Left hindlimb (tissue), 1 donor: ENCODE data around the gene NTNG1.

Source experiments
- DNase-seq: peaks from one replicate; pipeline ENCODE4 v3.0.0-alpha.2; 2018

The NTNG1 gene

DNA sequence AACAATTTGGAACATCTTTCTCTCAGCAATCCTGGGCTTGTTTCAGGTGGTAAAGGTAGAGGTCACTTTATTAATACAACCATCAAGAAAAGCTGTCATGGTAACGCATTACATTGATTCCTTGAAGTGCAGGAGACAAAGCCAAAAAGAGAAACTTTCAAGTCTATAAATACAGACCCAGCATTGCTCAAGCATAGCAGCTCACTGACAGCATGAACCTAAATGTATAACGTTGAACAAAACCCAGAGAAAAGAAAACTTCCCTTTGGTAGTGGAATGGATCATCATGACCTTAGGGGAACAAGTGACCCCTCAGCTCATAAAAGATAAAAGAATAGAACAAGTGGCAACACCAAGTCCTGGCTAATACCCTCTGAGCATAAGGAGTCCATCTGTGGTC lies 332.2 kb downstream of the NTNG1 start:
- no peak for DNase-seq

DNA sequence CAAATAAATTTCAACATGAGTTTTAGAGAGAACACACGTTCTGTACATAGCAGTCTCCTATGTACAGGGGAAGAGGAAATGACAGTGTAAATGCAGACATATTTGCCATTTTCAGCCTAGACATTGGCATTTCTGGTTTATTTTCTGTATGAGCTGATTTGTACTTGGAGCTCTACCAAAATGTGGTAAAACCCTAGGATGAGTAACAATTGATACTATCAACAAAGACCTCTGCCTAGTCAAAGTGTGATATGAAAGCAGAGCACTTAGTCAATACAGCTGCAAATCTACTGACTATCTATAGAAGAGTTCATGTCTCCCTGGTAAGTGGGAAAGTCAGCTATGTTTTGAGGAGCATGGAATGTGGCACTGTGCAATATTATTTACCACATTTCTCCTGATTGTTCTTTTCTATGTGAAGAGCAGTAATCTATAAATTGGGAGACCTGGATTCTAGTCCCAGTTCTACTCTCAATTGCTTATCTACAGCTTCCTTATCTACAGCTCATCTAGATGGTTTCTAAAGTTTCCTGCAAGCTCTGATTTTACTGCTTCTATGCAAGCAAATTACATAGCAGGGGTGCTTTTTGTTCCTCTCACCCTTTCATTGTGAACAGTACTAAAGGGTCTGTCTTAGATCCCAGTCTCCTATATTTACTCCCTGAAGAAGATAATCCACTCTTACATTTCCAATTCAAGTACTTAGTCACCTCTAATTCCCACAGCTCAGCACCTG lies 334.2 kb downstream of the NTNG1 start:
- DNase-seq = no peak

DNA sequence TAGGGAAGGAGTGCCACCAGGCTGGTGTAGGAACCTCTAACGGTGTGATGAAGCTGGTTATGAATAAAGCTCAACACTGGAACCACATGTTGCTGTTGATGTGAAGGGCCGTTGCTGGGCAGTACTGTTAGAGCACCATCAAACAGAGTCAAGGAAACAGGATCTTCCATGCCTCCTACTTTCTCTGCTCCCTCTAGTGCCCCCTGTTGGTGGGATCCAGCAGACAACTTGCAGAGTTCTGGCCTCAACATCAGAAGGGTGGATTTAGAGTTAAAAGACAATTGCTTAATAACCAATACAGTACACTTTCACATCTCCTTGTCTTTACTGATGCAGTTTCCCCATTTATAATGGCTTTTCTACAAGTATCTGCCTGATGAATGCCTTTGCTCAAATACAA lies 336.4 kb downstream of the NTNG1 start:
- DNase-seq = no peak

DNA sequence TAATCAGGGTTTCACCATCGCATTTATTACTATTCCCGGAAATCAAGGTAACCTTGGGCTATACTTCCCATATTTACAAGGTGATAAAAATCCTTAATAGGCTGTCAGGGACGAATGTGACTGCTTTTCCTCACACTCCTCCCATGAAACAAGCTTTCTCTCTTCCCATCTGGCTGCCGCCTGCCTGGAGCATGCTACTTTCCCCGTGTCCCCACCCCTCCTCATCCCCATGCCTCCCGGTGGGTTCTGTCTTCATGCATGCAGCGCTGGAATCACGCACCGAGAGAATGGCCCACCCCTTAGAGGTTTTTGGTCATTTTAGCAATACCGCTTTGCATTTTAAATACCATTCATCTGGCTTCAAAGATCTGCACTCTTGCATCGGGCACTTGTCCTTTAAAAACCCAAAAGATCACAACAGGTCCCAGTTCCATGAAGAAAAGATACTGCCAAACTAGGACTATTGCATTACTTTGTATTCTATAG lies 339.1 kb downstream of the NTNG1 start:
- DNase-seq = no peak

DNA sequence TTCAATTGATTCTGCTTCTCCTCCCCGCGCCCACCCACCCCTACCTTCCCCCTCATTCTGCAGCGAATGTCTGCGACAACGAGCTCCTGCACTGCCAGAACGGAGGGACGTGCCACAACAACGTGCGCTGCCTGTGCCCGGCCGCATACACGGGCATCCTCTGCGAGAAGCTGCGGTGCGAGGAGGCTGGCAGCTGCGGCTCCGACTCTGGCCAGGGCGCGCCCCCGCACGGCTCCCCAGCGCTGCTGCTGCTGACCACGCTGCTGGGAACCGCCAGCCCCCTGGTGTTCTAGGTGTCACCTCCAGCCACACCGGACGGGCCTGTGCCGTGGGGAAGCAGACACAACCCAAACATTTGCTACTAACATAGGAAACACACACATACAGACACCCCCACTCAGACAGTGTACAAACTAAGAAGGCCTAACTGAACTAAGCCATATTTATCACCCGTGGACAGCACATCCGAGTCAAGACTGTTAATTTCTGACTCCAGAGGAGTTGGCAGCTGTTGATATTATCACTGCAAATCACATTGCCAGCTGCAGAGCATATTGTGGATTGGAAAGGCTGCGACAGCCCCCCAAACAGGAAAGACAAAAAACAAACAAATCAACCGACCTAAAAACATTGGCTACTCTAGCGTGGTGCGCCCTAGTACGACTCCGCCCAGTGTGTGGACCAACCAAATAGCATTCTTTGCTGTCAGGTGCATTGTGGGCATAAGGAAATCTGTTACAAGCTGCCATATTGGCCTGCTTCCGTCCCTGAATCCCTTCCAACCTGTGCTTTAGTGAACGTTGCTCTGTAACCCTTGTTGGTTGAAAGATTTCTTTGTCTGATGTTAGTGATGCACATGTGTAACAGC lies 339.9 kb downstream of the NTNG1 start:
- DNase-seq = peak; percentile 35

GRCh38 chr1:107481756-107482384 lies 341.0 kb downstream of the NTNG1 start:
- no peak for DNase-seq

DNA sequence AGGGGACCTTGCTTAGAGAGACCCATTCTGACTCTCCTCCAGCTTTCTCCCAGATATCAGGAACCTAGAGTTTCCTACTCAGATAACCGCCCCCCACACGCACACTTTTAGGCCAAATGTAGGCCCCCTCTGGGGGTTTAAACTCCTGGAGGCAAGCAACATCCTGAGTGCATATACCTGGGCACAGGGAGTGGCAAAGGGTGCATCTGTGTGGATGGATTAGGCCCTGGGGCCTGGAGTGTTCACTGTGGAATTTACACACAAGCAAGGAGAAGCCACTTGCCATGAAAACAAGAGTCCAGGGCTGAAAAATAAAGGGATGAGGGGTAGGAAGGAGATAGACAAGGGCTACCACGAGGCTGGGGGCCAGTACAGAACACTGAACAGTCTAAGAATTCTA lies 343.1 kb downstream of the NTNG1 start:
- DNase-seq = no peak

DNA sequence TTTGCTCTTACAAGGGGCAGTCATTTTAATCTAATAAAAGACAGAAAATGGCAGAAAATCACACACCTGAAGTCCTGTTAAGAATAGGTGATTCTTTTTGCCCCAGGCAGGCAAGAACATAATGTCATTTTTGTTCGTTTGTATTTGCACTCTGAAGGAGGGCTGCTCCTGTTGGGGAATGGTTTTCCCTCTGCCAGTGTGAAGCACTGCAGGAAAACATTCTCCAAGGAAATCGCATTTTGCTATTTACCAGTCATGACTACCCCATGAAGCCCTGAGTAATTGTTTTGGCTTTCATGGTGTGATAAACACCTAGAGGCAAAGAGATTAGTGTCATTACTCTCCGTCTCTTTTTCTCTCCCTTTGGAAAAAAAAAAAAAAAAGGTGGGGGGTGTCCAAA lies 345.5 kb downstream of the NTNG1 start:
- DNase-seq = no peak

DNA sequence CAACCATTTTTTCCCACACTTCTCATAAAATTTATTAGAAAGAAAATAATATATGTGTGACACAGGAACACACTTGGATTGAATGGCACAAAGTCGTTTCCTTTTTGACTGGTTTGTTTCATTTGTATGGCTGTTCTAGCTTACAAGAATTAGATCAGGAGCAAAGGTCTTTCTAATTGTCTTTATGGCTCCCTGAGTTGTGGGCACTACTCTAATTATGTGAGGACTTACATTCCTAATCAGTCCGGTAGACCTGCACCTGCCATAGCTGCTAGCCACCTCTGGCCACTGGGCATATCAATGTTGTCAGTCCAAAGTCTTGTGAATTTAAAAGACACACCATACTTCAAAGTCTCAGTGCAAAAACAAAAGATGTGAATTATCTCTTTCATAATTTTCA lies 346.7 kb downstream of the NTNG1 start:
- DNase-seq = no peak

GRCh38 chr1:107491582-107491981 lies 350.7 kb downstream of the NTNG1 start:
- DNase-seq = no peak

DNA sequence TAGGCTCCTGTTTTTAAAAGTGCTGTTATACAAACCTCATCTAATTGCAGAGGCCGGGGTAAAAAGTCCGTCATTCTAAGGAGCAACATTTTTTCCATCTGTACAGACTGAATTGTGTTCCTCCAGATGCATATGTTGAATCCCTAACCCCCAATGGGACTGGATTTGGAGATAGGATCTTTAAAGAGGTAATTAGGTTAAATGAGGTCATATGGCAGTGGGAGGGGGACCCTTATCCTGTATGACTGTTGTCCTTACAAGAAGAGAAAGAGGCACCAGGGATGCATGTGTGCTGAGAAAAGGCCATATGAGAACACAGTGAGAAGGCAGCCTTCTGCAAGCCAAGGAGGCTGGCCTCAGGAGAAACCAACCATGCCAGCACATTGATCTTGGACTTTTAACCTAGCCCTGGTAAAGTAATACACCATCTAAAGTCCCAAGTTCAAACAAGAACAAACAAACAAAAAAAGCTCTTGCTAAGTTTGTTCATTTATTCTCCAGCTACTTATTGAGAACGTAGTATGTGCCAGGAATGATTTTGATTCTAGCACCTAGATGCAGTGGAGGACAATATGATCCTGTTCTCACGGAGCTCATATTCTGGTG lies 352.4 kb downstream of the NTNG1 start:
- DNase-seq = no peak

- no peak for DNase-seq
These were observed 353.2 kb downstream of the NTNG1 start for GRCh38 chr1:107494061-107494460.

GRCh38 chr1:107496002-107496401 lies 355.2 kb downstream of the NTNG1 start:
- DNase-seq = no peak

DNA sequence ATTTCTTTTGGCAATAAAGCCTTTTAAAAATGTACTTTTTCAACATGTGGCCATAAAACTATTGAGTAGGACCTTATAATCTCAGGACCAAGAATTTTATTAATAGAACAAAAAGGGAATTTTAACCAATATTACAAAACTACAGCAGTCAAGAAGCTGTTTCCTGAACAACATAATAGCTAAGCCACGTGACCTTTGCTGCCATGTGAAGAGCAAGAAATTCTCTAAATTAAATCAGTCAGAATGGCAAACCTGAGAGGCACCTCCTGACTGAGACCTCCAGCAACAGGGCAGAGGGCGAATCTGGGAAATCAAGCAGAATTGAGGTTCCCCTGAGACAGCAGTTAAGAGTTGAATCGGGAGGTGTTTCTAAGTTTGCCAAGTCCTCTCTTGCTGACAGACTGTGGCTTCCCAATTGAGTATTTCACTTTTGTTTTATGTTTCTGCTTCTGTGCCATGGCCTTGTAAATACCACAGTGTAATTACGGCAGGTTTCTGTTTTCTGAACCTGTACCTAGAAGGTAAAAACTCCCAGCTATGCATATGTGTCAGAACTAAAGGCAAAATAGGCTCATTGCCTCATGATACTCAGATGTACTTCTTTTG lies 358.4 kb downstream of the NTNG1 start:
- DNase-seq = no peak

DNA sequence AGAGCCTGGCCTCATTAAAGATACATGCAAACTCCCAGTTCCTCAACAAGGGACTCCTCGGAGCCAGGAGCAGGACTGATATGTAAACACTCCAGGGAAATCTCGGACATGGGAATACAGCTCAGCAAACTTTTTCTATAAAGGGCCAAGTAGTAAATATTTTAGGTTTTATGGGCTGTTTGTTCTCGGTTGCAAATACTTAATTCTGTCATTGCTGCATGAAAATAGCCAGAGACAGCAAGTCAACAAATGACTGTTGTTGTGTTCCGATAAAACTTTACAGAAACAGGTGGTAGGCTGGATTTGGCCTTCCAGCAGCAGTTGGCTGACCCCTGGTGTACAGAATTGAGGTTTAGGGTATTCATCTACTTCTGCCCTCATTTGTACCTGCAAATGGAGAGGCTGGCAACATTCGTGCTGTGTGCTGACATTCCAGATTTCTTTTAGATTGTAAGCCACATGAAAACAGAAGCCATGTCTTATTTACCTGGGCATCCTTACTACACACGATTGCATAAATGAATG lies 360.3 kb downstream of the NTNG1 start:
- DNase-seq = no peak

- DNase-seq = no peak
These were observed 369.5 kb downstream of the NTNG1 start for GRCh38 chr1:107510347-107510746.

DNA sequence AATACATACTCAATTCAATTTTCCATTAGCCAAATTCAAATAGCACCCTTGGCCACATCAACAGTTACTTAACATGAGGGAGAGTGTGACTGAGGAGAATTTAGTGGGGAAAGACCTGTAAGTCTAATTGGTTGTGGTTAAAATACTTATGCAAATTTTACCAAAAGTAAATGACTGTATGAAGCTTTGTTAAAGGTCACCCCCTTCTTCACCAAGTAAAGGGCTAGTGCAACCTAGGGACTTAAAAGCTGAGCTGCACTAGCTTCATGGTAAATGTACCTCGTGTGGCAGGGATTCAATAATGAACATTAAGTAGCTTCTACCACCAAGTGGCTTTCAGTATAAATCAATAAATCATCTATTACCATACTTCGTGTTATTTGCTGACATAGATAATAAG lies 372.0 kb downstream of the NTNG1 start:
- no peak for DNase-seq

DNA sequence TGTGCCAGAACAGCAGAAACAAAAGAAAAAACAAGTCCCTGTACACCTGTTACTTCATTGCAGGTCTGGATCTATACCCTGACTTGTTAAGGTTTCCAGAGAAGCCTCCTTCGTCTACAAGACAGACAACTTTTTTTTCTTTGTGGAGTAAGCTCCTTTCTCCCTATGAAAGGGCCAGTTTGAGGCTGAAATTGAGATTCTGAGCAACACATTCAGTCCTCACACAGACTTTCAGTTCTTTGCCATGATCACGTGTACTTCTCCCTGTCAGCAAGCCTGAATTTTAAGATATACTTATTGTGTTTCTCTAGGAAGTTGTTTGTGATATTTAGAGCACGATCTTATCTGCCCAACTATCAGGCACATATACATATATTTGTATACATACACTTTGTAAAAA lies 374.0 kb downstream of the NTNG1 start:
- no peak for DNase-seq

DNA sequence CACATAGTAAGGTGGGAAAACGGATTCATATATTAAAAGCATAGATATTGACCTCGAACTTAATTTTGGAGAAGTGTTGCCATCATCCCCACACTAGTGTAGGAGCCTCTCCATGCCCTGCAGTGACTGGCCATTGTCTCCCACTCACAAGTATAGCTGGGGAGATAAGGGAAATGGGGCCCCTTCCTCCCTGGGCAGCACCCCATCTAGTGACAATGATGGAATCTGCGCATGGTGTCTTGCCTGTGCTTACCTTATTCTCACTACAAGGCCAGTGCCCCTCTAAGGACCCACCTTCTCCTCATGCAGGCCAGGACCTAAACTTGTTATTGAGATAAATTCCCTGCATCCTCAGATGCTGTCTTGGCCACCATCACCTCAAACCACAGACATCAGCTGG lies 374.9 kb downstream of the NTNG1 start:
- no peak for DNase-seq

DNA sequence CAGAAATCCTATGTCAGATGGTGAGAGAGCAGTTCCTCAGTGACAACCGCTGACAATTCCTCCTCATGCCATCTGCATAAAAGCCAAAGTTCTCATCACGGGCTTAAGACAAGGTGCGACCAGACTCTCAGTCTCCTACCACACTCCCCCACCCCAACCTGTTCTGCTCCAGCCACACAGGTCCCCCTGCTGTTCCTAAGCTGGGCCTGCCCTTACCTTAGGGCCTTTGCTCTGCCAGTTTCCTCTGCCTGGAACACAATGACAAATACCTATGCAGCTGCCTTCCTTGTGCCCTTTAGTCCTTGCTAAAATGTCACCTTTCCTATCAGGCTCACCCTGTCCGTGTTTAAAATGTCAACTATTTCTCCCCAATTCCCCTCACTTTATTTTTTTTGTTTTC lies 382.2 kb downstream of the NTNG1 start:
- DNase-seq = no peak

GRCh38 chr1:107523736-107524135 lies 382.9 kb downstream of the NTNG1 start:
- no peak for DNase-seq

DNA sequence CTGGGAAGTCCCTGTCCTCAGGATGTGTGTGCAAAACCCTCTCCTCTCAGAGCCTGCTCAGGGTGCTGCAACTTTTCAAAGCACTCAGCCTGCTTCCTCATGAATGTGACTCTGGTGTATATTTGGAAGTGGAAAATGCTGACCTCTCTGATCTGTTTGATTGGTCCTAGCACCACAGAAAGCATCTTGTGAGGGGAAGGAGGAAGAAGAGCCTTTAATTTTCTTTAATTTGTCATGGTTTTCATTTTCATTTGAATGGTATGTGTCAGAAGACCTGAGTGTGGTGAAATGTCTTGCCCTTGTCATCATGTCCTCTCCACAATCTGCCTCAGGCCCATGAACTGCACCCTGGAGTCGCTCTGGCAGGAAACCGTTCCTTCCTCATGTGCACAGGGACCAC lies 383.5 kb downstream of the NTNG1 start:
- no peak for DNase-seq

GRCh38 chr1:107525145-107525544 lies 384.3 kb downstream of the NTNG1 start:
- DNase-seq = no peak
